ENCODE measurements around the gene WDFY2.

DNA sequence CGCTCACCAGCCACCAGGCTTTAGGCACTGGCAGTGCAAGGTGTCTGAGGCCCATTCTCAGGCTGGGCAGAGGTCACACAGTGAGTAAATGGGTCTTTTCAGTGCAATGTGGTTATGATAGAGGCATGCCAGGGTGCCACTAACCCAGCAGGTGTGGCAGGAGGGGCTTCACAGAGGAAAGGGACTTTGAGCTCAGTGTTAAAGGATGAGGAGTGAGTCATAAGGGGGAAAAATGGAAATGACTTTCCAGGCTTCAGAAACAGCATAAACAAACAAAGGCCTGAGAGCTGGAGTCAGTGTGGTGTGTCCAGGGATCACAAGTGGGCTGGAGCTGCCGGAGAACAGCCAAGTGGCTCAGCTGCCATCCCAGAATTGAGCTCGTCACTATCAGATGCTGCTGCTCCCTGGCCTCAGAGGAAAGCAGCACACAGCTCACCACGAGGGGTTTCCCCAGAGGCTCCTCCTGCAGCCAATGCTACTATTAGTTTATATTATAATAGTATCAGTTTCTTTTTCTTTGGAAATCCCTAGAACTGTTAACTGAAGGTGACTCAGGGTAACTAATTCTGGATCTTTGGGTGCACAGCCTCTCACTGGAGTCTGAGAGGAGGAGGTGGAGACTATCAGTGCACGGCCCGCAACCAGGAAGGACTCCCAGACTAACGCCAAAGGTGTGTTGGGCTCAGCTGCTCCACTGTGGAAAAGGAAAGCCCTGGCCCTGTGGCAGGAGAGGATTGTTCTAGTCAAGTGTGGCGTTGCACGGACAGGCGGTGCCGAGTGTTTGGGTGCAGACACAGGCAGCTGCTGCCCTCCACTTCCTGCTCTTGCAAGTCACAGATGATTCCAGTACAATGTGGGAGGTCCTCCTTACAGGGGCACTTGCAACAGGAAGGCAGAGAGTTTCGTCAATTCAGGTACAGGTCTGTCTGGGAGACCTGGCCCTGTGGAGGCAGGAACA lies 180.2 kb downstream of the WDFY2 start:
- no peak for TF ChIP-seq EZH2 (IDR thresholded peaks at IDR 0.05; ENCODE audit: borderline replicate concordance, low read depth, low read length, severe bottlenecking)
- TF ChIP-seq, protein P1, sequence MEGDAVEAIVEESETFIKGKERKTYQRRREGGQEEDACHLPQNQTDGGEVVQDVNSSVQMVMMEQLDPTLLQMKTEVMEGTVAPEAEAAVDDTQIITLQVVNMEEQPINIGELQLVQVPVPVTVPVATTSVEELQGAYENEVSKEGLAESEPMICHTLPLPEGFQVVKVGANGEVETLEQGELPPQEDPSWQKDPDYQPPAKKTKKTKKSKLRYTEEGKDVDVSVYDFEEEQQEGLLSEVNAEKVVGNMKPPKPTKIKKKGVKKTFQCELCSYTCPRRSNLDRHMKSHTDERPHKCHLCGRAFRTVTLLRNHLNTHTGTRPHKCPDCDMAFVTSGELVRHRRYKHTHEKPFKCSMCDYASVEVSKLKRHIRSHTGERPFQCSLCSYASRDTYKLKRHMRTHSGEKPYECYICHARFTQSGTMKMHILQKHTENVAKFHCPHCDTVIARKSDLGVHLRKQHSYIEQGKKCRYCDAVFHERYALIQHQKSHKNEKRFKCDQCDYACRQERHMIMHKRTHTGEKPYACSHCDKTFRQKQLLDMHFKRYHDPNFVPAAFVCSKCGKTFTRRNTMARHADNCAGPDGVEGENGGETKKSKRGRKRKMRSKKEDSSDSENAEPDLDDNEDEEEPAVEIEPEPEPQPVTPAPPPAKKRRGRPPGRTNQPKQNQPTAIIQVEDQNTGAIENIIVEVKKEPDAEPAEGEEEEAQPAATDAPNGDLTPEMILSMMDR (IDR thresholded peaks at IDR 0.05; ENCODE audit: borderline replicate concordance, extremely low read depth, low read length, poor library complexity, severe bottlenecking), result no peak
